UCSD-AML1 (cell line): Measurements from ENCODE around the gene MEP1A.
"Not testable (repeated sequence)": the region's sequence is repeated elsewhere in the genome, so short reads cannot be mapped to it uniquely, and the experiment has no call there.

Experiments
- DNase-seq: peaks from one replicate; lab custom pipeline; 2025; ENCODE audit not compliant: unreplicated experiment; lab: John Stamatoyannopoulos, UW

Gene MEP1A

DNA sequence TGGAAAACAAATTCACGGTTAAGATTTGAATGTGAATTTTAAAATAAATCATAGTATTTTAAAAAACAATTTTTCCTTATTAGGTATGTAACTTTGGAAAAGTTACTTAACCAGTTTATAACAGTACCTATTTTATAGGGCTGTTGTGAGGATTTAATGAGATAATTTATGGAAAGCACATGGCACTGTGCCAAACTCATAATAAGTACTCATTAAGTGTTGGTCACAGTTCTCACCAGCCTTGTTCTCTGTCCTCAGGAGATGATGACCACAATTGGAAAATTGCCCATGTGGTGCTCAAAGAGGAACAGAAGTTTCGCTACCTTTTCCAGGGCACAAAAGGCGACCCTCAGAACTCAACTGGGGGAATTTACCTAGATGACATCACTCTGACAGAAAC, 39.6 kb downstream of the MEP1A start:
- no peak for DNase-seq

DNA sequence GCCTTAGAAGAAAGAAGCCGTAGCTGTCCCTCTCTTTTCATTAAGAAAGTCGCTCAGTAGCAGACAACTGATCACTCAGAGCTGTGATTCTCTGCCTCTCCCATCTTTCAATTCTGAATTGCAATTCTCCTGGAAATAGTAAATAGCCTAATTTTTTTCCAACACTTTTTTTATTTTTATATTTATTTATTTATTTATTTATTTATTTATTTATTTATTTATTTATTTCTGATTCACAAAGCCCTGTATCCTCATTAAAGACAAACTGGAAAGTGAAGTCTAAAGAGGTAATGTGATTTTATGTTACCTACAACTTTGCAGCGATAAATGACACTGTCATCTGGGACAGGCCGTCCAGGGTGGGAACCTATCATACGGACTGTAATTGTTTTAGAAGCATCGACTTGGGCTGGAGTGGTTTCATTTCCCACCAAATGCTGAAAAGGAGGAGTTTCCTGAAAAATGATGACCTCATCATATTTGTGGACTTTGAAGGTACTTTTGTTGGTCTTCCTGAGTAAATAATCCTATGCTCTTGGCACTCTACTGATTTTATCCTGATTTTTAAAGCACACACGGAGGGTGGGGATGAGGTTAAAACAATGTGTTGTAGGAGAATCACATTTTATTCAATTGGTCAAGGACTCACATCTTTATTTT, 41.2 kb downstream of the MEP1A start:
- DNase-seq: not testable (repeated sequence)

DNA sequence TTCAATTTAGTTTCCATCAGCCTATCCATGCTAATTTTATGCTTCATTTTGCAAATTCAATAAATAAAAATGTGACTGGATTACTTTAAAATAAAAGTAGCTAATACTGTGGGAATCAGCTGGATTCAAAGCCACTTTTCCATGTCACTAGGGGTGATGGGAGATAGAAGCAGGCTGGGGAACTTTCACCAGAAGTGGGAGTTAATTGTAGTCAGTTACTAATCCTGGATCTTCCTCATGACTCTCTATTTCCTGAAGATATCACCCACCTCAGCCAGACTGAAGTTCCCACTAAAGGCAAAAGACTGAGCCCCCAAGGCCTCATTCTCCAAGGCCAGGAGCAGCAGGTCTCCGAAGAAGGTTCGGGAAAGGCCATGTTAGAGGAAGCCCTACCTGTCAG, 41.8 kb downstream of the MEP1A start:
- DNase-seq: not testable (repeated sequence)

DNA sequence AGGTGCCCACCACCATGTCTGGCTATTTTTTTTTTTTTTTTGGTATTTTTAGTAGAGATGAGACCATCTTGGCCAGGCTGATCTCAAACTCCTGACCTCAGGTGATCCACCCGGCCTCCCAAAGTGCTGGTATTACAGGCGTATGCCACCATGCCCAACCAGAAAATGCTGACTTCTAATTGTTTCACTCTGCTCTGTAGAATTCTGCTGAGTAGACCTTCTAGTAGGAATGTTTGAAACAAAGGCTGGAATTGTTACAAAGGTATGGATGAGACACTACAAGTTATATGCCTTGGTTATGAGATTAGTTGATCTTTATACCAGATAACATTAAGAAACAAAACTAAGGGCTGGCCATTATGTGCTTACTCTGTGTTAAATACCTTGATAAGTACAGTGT, 44.8 kb downstream of the MEP1A start:
- no peak for DNase-seq

DNA sequence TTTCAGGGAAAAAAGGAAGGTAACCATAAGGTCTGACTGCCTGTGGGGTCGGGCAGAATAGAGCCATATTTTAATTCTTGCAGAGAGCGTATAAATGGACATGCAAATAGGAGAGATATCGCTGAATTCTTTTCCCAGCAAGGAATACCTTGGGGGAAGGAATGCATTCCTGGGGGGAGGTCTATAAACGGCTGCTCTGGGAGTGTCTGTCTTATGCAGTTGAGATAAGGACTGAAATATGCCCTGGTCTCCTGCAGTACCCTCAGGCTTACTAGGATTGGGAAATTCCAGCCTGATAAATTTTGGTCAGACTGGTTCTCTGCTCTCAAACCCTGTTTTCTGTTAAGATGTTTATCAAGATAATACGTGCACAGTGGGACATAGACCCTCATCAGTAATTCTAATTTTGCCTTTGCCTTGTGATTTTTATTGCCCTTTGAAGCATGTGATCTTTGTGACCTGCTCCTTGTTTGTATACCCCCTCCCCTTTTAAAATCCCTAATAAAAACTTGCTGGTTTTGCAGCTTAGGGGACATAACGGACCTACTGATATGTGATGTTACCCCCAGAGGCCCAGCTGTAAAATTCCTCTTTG, 49.2 kb downstream of the MEP1A start:
- DNase-seq: not testable (repeated sequence)

DNA sequence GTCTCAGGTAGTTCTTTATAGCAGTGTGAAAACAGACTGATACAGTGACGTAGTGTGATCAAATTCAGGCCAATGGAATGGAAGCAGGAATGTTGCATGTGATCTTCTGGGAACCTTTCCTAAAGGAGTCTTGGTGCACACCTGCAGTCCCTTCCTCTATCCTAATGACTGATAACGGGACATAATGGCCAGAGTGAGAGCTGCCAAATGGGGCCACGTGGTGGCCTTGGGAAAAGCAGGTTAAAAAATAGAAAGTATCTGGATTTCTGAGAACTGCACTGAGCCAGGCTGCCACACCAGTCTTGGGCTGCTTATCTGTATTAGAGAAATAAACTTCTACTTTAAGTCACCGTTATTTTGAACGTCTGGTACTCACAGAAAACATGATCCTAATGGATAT, 51.9 kb downstream of the MEP1A start:
- DNase-seq: no peak

DNA sequence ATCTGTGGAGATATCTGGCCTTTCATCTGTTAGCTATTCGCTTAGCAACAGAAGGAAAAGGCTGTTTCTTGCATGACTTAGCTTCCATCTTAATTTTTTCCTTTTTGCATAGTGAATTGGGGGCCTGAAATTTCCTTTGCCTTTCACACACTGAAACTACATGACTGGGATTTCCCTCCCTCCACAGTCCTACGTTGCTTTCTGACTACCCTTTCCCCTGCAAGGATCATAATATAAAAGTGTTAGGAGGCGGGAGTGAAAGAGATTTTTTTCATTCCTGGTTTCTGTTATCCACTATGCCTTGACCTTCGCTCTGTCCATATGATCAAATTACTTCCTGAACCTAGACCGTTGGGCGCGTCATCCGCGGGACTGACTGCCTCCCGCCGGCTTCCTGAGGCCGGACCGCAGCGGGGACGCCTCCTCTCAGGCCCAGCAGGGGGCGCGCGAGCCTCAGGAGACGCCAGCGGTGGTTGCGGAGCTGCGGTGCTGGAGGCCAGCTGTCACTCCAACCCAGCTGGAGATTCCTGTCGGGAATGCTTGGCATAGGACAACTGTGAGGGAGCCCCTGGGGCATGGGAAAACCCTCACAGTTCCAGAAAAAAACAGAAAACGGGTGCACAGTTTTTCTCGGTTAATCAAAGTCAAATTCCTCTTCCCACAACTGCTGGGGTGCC, 55.6 kb downstream of the MEP1A start:
- peak; percentile 75 for DNase-seq

DNA sequence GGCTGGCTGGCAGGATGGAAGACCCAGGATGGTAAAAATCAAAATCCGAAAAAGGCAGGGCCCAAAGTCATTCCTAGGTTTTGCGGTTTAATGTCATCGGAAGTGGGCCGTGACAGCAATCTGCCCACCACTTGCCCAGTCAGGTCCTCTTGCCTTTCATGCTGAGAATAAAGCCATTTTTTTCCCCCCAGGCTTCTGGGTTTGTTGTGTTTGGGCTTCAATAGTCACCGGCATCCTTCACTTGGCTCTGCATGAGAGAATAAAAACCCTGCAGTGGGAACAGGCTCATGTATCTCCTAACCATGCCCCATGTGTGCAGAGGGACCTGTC, 56.1 kb downstream of the MEP1A start:
- no peak for DNase-seq

DNA sequence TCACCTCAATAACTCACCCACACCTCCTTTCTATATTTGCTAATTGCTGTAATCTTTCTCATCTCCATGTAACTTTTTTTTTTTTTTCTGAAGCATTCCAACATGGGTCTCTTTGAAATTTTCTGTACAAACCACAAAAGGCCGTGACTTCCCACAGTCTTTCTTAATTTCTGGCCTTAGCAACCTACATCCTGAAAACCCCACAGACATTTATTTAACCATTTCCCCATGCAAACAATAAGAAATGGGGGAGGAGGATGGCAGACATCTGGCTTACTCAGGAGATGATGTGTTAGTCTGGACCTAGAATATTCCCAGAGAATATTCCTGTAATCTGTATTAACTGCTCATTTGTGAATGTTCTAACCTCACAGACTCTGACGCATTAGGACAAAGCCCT, 57.6 kb downstream of the MEP1A start:
- no peak for DNase-seq

DNA sequence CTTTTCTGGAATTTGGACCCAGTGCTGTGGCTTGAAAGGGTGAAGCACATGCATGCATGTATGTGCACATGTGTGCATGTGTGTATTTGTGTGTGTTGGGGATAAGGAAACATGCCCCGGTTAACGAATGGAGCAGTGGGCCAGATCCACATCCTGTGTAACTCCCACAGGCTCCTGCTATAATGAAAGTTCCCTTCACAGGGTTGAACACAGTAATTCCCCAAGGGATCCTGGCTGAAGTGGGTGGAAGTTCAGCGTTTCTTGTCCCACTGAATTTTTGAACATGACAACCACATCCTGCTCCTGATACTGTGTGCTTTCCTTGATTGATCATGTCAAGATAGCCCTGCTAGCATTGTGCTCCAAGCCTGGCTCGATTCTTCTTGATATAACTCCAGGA, 58.4 kb downstream of the MEP1A start:
- not testable (repeated sequence) for DNase-seq

DNA sequence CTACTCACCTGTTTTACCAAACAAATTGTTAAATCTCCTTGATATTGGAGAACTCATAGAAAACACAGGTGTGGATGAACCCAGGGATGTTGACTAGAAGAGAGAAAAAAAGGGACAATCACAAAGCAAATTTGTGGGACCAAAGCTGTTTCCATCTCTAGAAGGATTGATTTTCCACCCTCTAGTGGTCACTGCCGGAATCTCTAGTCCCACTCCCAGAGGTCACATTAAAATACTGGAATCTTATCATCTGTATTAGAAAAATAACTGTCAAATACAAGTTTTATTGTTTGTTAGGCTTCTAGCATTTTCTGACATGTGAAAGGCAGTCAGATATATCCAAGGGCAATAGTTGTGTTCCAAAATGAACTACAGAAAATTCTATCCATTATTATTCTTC, 62.8 kb downstream of the MEP1A start:
- not testable (repeated sequence) for DNase-seq

DNA sequence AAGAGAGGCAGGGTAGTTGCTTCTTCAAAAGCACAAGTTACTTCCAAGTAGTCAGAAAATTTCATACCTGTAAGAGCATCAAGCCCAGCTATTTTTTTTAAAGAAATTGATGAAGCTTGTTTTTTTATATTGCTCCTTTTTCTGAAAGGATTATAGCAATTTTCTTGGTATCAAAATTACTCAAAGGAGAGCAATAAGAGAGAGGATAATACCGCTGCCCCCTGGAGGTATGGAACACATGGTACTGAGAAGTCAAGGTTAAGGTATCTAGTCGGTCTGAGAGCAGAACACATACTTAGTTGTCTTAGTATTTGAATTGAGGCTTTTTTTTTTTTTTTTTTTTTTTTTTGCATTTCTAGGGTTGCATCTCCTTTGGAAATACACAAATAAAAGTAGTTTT, 69.2 kb downstream of the MEP1A start:
- DNase-seq: no peak

DNA sequence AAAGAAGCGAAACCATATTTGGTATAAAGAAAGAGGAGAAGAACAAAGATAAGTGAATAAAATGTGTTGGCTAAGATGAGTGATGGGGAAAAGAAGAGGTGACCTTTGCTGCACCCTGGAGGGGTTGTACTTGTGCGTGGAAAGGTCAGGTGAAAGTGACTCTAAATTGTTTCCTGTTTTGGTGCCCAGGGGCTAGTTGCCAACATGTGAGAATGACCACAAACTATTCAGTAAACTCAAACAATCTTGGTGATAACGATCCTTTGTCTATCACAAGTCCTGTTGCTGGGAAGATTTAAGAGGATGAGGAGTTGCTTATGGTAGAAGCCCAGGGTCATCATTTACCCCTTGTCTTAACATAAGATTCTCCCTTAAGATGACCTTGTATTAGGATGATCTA, 70.6 kb downstream of the MEP1A start:
- no peak for DNase-seq

DNA sequence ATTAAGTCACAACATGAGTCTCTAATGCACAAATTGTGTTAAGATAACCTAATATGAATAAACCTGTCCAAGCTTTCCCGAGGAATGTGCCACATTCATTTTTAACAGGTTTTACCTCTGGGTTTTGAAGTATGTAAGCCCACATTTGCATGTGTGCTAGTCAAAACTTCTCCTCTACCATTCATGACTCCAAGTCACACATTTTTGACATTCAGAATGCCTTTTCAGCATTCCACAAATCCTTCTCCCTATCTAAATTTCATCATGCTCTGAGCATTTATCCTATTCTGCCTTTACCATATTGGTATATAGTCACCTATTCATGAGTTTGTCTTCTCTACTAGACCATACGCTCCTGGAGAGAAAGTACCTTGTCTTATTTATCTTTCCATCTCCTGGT, 72.0 kb downstream of the MEP1A start:
- no peak for DNase-seq

DNA sequence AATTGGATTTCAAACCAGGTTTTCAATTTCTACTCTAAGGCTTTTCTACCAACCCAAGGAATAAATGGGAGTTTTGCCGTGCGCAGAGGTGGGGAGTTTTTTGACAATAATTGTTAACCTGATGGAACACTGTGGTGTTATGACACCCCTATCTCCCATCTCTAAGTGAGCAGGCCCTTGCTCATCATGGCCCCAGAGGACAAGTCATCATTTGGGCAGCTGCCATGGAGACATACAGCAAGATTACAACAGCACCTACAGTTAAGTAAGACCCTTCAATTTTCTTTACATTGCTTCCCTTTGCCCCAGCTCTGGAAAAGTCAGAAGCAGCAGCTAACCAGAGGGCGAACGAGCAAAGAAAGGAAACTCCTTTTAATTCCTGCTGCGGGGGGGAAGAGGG, 74.2 kb downstream of the MEP1A start:
- no peak for DNase-seq

DNA sequence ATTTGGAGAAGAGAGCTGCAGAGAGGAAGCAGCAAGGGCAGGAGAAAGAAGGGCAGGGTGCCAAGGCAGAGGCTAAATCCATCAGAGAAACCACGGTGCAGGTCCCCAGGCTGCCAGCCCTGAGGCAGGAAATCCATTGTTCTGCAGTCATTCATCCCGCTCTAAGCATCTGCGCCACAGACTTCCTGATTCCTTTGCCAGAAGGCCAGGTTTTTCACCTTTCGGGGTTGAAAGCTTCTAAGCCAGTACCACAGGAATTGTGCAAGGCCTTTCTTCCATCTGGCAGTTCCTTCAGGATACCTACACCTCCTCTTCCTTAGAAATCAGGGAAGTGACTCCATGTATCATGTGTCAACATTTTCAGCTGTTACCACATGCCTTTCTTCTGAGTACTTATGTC, 82.9 kb downstream of the MEP1A start:
- peak; percentile 14 for DNase-seq

DNA sequence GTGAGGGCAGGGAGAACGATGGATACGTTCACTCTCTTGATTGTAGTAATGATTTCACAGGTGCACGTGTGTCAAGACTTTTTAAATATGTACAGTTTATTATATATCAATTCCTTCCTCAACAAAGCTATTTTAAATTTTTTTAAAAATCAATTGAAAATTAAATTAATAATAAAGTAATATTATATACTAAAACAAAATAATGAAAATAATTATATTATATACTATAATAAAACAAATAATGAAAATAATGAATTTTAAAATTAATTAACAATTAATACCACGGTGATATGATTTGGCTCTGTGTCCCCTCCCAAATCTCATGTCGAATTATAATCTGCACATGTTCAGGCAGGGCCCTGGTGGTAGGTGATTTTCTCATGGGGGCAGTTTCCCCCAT, 85.8 kb downstream of the MEP1A start:
- DNase-seq: no peak

DNA sequence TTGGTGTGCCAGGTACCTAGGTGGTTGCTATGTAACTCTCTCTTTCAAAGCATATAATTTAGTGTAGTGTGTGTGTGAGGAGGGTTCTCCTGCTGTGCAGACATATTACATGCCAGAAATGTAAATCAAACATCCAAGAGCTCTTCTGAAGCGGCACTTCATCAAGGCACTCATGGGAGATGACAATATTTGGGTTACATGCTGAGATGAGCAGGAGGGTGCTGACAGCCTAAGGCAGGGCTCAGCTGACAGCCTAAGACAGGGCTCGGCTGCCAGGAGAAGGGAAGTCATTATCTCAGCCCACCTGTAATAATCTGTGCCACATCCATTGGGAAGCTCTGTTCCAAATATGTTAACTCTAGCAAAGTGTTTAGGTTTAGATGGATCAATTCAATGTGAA, 89.5 kb downstream of the MEP1A start:
- no peak for DNase-seq

DNA sequence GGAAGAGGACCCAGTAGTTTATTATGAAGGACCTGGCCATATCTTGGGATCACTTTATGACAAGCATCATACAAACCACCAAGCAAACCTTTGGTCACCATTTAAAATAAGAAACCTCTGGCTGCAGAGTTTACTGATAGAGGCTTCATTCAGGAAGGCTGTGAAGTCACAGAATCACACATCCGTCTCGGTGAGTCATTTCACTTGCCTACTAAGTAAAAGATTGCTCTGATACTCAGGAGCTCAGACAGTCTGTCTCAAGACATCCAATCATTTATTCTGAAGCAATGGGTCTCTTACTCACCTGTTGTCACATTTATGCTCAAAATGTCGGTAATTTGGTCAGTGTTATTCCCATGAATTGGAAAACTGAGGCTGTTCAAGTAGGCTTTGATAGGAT, 94.8 kb downstream of the MEP1A start:
- no peak for DNase-seq

DNA sequence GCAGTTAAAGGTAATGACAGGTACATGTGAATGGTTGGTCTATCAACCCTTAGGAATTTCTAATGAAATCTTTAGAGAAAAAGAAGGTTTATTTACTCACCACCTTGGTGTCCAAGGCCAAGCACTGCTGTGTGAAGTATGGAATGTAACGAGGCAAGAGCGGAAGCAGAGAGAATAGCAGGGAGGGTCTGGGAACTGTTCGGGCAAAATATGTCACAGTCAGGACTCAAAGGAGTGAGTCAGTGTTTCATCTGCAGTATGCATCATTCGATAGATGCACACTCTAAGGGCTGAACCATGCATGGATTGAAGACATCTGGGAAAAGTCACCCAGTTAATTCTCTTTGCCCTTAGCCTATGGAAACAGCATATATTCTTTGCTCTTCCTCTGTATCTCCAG, 95.4 kb downstream of the MEP1A start:
- no peak for DNase-seq
